Kidney (tissue), 14 donors: ENCODE results near the gene SYP. TPM values are rescaled to one million over a fixed set of nuclear protein-coding genes. Genes with fewer than 3 reads are reported as not detected.

Source experiments
- DNase-seq, 5 donors: peaks; one replicate each; pipeline ENCODE4 v3.0.0-alpha.2; 2013 to 2020
- FAIRE-seq: peaks from 2 replicates; lab custom pipeline; 2012; peaks lifted over from hg19 to GRCh38; lab: Jason Lieb, UNC
- H3K27ac ChIP-seq, 2 donors: one replicate each; pipeline ENCODE4 v1.7.0; 2013; ENCODE audit warnings: low read depth in 2 of 2, low read length in 2 of 2, inconsistent platforms in 1 of 2
- H3K27me3 ChIP-seq: one replicate; pipeline ENCODE4 v1.7.1; 2013; ENCODE audit warnings: low read length, inconsistent platforms; ENCODE audit not compliant: control insufficient read depth, insufficient read depth
- H3K36me3 ChIP-seq, 3 donors: one replicate each; pipeline versions ENCODE4 v1.7.0 to v1.7.1; 2013; ENCODE audit warnings: low read length in 3 of 3, control low read depth in 1 of 3, inconsistent platforms in 1 of 3; ENCODE audit not compliant: insufficient read depth in 3 of 3, control insufficient read depth in 2 of 3
- H3K4me1 ChIP-seq, 3 donors: one replicate each; pipeline versions ENCODE4 v1.7.0 to v1.7.1; 2013; ENCODE audit warnings: low read length in 3 of 3, inconsistent platforms in 1 of 3, low read depth in 1 of 3; ENCODE audit not compliant: control insufficient read depth in 2 of 3, insufficient read depth in 2 of 3
- H3K4me3 ChIP-seq, 3 donors: one replicate each; pipeline versions ENCODE4 v1.7.0 to v1.8.1; 2013; ENCODE audit warnings: low read length in 3 of 3, control low read depth in 1 of 3, inconsistent platforms in 1 of 3
- H3K9ac ChIP-seq, 3 donors: one replicate each; pipeline versions ENCODE4 v1.7.0 to v1.7.1; 2013; ENCODE audit warnings: low read length in 3 of 3, control low read depth in 1 of 3, inconsistent platforms in 1 of 3
- H3K9me3 ChIP-seq, 3 donors: one replicate each; pipeline versions ENCODE4 v1.7.0 to v1.7.1; 2013; ENCODE audit warnings: low read length in 3 of 3, control low read depth in 1 of 3, inconsistent platforms in 1 of 3; ENCODE audit not compliant: control insufficient read depth in 2 of 3, insufficient read depth in 1 of 3
- intact Hi-C: fragments of 100-400 bp; cut with DNase I; formaldehyde crosslinking; loops from one replicate; pipeline ENCODE4 v1.11.1; 2022
- polyA plus RNA-seq: library from polyadenylated mRNA; stranded (reverse); fragments of 350-450 nt; fragmentation: Illumina TruSeq; extraction: RNeasy Lipid Tissue Mini Kit (QIAGEN cat#74804); gene quantifications from one replicate; pipeline ENCODE4 v1.2.3, GENCODE V29; 2014; ENCODE audit warnings: low read depth, low replicate concordance; ENCODE audit not compliant: insufficient read depth
- total RNA-seq: library from RNA; stranded (reverse); fragmentation: NEBNext Ultra II Directional; extraction: Animal tissue kit (Norgen Biotek cat#: 25700); gene quantifications from one replicate; pipeline ENCODE4 v1.2.1, GENCODE V29; 2021
- TF ChIP-seq, protein P1 (sequence below): IDR thresholded peaks from 3 replicates; pipeline ENCODE4 v1.5.1; 2012; ENCODE audit warnings: mild to moderate bottlenecking, moderate library complexity, borderline replicate concordance; ENCODE audit not compliant: insufficient read depth; ENCODE audit errors: extremely low read depth
- donor health status: control.
- donor health status: control.
- donor health status: control.
- donor health status: control.
- donor health status: control.
- donor health status: DM: yes; HTN: yes; CAD: no.
- donor health status: Normal renal cell carcinoma (clear cell type).

SYP gene
- total and polyA plus RNA-seq, 2 donors from 2014 or later = 4.0 to 7.2 TPM

DNA sequence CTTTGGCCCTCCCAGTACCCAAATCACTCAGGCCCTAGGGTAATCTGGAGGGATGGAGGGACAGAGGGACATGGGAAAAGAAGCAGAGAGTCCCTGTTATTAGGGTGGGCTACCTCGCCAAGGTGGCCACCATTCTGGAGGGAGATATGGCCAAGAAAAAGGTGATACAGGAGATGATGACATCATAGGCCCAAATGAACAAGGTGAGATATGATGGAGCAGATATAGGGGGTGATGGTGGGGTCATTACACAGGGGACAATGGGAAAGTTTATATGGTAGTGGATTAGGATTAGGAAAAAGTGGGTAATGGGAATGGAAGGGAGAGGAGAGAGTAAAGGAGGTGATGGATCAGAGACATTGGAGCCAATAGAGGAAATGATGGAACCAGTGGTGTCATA, 12.9 kb upstream of the SYP start:
- H3K36me3 ChIP-seq = no peaks in the 10 kb centered on the region
- no peaks in the 10 kb centered on the region for H3K4me1 ChIP-seq
- DNase-seq = no peak
- intact Hi-C loops = no loop called here
- no peak overlapping the region for H3K9ac ChIP-seq
- H3K27me3 ChIP-seq = no peaks in the 10 kb centered on the region
- FAIRE-seq = no peak
- no peak overlapping the region for H3K27ac ChIP-seq
- H3K9me3 ChIP-seq = no peaks in the 10 kb centered on the region
- no peak overlapping the region for H3K4me3 ChIP-seq
- TF ChIP-seq, protein P1, sequence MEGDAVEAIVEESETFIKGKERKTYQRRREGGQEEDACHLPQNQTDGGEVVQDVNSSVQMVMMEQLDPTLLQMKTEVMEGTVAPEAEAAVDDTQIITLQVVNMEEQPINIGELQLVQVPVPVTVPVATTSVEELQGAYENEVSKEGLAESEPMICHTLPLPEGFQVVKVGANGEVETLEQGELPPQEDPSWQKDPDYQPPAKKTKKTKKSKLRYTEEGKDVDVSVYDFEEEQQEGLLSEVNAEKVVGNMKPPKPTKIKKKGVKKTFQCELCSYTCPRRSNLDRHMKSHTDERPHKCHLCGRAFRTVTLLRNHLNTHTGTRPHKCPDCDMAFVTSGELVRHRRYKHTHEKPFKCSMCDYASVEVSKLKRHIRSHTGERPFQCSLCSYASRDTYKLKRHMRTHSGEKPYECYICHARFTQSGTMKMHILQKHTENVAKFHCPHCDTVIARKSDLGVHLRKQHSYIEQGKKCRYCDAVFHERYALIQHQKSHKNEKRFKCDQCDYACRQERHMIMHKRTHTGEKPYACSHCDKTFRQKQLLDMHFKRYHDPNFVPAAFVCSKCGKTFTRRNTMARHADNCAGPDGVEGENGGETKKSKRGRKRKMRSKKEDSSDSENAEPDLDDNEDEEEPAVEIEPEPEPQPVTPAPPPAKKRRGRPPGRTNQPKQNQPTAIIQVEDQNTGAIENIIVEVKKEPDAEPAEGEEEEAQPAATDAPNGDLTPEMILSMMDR = no peak

DNA sequence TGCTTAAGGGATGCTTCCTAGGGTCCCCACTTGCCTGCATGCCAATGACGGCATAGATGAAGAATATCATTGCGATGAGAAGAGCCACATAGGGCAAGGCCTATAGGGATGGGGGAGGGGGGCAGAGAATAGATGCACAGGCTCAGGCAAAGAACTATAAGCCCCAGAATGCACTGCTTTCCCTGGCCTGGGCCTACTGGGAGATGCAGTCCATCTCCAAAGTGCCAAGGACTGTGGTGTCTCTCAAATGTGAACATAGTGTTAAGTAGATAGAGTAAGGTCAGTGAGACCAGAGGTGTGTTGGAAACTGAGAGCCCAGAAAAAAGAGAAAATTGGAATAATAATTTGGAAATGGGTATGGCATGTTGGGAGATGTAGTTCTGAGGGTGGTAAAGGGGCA, 12.2 kb upstream of the SYP start:
- Histone ChIP-seq H3K9ac (no peak overlapping the region), H3K4me1 (no peaks in the 10 kb centered on the region), H3K27me3 (no peaks in the 10 kb centered on the region), H3K36me3 (no peaks in the 10 kb centered on the region), H3K9me3 (no peaks in the 10 kb centered on the region), H3K4me3 (no peak overlapping the region), H3K27ac (no peak overlapping the region)
- TF ChIP-seq, protein P1 = no peak
- FAIRE-seq (no peak), DNase-seq (no peak)
- intact Hi-C loops = no loop called here

DNA sequence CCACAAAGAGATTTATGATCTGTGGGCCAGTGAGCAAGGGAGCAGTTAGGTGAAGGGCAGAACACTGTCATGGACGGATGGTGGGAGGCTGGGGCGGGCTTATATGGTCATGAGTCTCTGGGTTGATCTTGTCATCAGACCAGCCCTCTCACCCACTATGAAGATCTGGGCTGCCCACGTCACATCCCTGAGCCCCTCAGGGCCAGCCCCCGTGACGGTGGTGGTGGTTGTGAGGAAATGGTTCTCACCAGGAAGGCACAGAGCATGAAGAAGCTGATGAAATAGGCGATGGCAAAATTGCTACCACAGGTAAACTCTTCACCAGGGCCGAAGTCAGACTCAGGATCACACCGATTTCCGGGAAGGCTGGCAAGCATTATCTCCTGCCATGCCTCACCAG, 11.1 kb upstream of the SYP start:
- TF ChIP-seq, protein P1 = no peak
- H3K9me3 ChIP-seq = no peaks in the 10 kb centered on the region
- no peaks in the 10 kb centered on the region for H3K36me3 ChIP-seq
- intact Hi-C loops = no loop called here
- H3K9ac ChIP-seq = no peak overlapping the region
- no peak overlapping the region for H3K4me3 ChIP-seq
- no peaks in the 10 kb centered on the region for H3K4me1 ChIP-seq
- DNase-seq (no peak), FAIRE-seq (no peak)
- H3K27ac ChIP-seq = no peak overlapping the region
- H3K27me3 ChIP-seq = no peaks in the 10 kb centered on the region

DNA sequence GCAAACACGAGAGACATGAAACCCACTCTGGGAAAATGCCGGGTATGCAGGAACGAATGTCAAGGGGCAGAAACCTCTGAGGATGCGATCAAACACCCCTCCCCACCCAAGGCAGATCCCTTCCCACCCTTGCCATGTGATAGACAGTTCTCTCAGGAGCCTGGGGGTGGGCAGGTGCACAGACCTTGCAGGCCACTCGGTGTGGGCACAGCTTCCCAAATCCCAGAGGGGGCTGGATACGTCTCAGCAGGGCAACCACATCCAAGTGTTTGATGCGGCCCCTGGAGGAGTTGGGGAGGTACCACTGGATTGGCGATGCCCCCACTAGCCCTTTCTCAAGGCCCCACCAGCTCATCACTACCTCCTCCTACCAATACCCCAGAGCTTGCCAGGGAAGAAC, 10.4 kb upstream of the SYP start:
- intact Hi-C loops = no loop called here
- TF ChIP-seq, protein P1 = no peak
- Histone ChIP-seq H3K4me1 (no peaks in the 10 kb centered on the region), H3K27me3 (no peaks in the 10 kb centered on the region), H3K9me3 (no peaks in the 10 kb centered on the region), H3K4me3 (no peak overlapping the region), H3K27ac (no peak overlapping the region), H3K9ac (no peak overlapping the region), H3K36me3 (no peaks in the 10 kb centered on the region)
- FAIRE-seq = no peak
- no peak for DNase-seq
